Nephron (organoid): ENCODE data around the gene PLPP7.
"Not testable (repeated sequence)": the region's sequence is repeated elsewhere in the genome, so short reads cannot be mapped to it uniquely, and the experiment has no call there.

Experiments
- H3K27ac Mint-ChIP-seq, 3 experiments: 2 replicates each; pipeline ENCODE4 v1.8.0; 2020; ENCODE audit warnings: mixed read lengths in 3 of 3, mild to moderate bottlenecking in 2 of 3, moderate library complexity in 1 of 3
- H3K27me3 Mint-ChIP-seq: 2 replicates; pipeline ENCODE4 v1.8.0; 2021; ENCODE audit warnings: low read depth, mild to moderate bottlenecking, moderate library complexity, mixed read lengths
- H3K36me3 Mint-ChIP-seq: 2 replicates; pipeline ENCODE4 v1.8.0; 2020; ENCODE audit warnings: low read depth, mixed read lengths
- H3K4me1 Mint-ChIP-seq: 2 replicates; pipeline ENCODE4 v1.8.0; 2020; ENCODE audit warnings: mixed read lengths
- H3K4me3 Mint-ChIP-seq, 3 experiments: 2 replicates each; pipeline ENCODE4 v1.8.0; 2020; ENCODE audit warnings: mild to moderate bottlenecking in 3 of 3, mixed read lengths in 3 of 3, moderate library complexity in 2 of 3
- H3K9me3 Mint-ChIP-seq: 2 replicates; pipeline ENCODE4 v1.8.0; 2020; ENCODE audit warnings: mixed read lengths
- TF ChIP-seq, protein P1 (sequence below), 3 experiments: fragments of 200-600 bp; sonication (generic); IDR thresholded peaks; one replicate each; pipeline ENCODE4 v1.5.0; 2021; ENCODE audit warnings: antibody characterized with exemption in 3 of 3; ENCODE audit not compliant: unreplicated experiment in 3 of 3

PLPP7 gene

GRCh38 chr9:131329241-131329641 lies 39.7 kb downstream of the PLPP7 start:
- Mint-ChIP-seq H3K4me1 (peaks cover 8% of the 10 kb centered on the region), H3K27me3 (peaks cover 5% of the 10 kb centered on the region), H3K9me3 (no peaks in the 10 kb centered on the region), H3K36me3 (no peaks in the 10 kb centered on the region), H3K4me3 (no peak overlapping the region), H3K27ac (no peak overlapping the region)
- TF ChIP-seq, protein P1, sequence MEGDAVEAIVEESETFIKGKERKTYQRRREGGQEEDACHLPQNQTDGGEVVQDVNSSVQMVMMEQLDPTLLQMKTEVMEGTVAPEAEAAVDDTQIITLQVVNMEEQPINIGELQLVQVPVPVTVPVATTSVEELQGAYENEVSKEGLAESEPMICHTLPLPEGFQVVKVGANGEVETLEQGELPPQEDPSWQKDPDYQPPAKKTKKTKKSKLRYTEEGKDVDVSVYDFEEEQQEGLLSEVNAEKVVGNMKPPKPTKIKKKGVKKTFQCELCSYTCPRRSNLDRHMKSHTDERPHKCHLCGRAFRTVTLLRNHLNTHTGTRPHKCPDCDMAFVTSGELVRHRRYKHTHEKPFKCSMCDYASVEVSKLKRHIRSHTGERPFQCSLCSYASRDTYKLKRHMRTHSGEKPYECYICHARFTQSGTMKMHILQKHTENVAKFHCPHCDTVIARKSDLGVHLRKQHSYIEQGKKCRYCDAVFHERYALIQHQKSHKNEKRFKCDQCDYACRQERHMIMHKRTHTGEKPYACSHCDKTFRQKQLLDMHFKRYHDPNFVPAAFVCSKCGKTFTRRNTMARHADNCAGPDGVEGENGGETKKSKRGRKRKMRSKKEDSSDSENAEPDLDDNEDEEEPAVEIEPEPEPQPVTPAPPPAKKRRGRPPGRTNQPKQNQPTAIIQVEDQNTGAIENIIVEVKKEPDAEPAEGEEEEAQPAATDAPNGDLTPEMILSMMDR (IDR thresholded peaks at IDR 0.05; ENCODE audit: unreplicated experiment in 3 of 3), result no peak

- Mint-ChIP-seq H3K27ac (peak overlapping the region in 1 of 3 experiments; percentile 70), H3K9me3 (no peaks in the 10 kb centered on the region), H3K27me3 (peaks cover 5% of the 10 kb centered on the region), H3K4me3 (peak overlapping the region in 1 of 3 experiments; percentile 14), H3K36me3 (no peaks in the 10 kb centered on the region), H3K4me1 (peaks cover 14% of the 10 kb centered on the region)
- TF ChIP-seq, protein P1 (IDR thresholded peaks at IDR 0.05; ENCODE audit: unreplicated experiment in 3 of 3), result no peak
These were observed 41.5 kb downstream of the PLPP7 start for GRCh38 chr9:131330814-131331600.

- not testable (repeated sequence) for H3K36me3 Mint-ChIP-seq, H3K27me3 Mint-ChIP-seq, H3K27ac Mint-ChIP-seq, H3K4me3 Mint-ChIP-seq, H3K9me3 Mint-ChIP-seq
- H3K4me1 Mint-ChIP-seq, result peaks cover 18% of the 10 kb centered on the region
These were observed 42.5 kb downstream of the PLPP7 start for GRCh38 chr9:131331996-131332395.

- Mint-ChIP-seq H3K4me3 (no peak overlapping the region), H3K27me3 (peaks cover 2% of the 10 kb centered on the region), H3K36me3 (no peaks in the 10 kb centered on the region), H3K9me3 (no peaks in the 10 kb centered on the region), H3K4me1 (peaks cover 16% of the 10 kb centered on the region), H3K27ac (no peak overlapping the region)
- TF ChIP-seq, protein P1 (IDR thresholded peaks at IDR 0.05; ENCODE audit: unreplicated experiment in 3 of 3), result no peak
These were observed 44.5 kb downstream of the PLPP7 start for GRCh38 chr9:131333771-131334628.

DNA sequence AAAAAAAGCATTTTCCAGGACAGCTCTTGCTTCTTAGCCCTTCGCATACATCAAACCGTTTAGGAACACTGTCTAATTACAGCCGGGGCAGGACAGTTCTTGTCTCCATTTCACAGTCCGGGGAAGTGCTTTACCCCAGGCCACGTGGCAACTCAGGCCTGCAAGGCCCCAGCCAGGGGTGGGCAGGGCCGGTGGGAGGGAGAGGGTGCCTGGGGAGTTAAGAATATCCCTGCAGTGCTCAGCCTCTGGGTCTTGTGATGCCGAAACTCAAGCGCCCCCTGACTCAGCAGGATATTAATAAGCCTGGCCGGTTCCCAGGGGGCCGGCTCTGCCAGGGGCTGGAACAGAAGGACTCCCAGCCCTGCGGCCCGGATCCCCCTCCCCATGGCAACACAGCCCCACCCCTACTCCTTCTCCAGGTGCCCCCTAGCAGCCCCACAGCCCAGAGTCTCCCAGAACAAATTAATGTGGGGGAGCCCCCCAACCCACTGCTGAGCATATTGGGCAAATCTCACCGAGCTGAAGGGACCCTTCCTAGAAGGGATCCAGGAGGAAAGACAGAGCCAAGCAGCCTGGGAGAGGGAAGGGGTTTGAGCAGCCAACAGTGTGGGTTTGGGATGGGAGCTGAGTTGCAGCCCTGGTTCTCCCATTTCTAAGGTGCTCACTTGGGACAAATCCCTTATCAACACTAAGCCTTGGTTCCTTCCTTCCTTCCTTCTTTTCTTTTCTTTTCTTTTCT lies 45.3 kb downstream of the PLPP7 start:
- peaks cover 10% of the 10 kb centered on the region for H3K4me1 Mint-ChIP-seq
- TF ChIP-seq, protein P1 (IDR thresholded peaks at IDR 0.05; ENCODE audit: unreplicated experiment in 3 of 3), result no peak
- peak overlapping the region in 1 of 3 experiments; percentile 15 for H3K27ac Mint-ChIP-seq
- no peaks in the 10 kb centered on the region for H3K27me3 Mint-ChIP-seq
- no peaks in the 10 kb centered on the region for H3K9me3 Mint-ChIP-seq
- no peaks in the 10 kb centered on the region for H3K36me3 Mint-ChIP-seq
- no peak overlapping the region for H3K4me3 Mint-ChIP-seq

- no peaks in the 10 kb centered on the region for H3K9me3 Mint-ChIP-seq
- peaks cover under 1% of the 10 kb centered on the region for H3K27me3 Mint-ChIP-seq
- H3K4me1 Mint-ChIP-seq, result peaks cover 10% of the 10 kb centered on the region
- TF ChIP-seq, protein P1 (IDR thresholded peaks at IDR 0.05; ENCODE audit: unreplicated experiment in 3 of 3), result no peak
- peak overlapping the region in 1 of 3 experiments; percentile 15 for H3K27ac Mint-ChIP-seq
- H3K36me3 Mint-ChIP-seq, result no peaks in the 10 kb centered on the region
- H3K4me3 Mint-ChIP-seq, result no peak overlapping the region
These were observed 45.8 kb downstream of the PLPP7 start for GRCh38 chr9:131335368-131335755.
